ENCODE results near the gene CHCHD4.
"Not testable (repeated sequence)": the region's sequence is repeated elsewhere in the genome, so short reads cannot be mapped to it uniquely, and the experiment has no call there.

The CHCHD4 gene

DNA sequence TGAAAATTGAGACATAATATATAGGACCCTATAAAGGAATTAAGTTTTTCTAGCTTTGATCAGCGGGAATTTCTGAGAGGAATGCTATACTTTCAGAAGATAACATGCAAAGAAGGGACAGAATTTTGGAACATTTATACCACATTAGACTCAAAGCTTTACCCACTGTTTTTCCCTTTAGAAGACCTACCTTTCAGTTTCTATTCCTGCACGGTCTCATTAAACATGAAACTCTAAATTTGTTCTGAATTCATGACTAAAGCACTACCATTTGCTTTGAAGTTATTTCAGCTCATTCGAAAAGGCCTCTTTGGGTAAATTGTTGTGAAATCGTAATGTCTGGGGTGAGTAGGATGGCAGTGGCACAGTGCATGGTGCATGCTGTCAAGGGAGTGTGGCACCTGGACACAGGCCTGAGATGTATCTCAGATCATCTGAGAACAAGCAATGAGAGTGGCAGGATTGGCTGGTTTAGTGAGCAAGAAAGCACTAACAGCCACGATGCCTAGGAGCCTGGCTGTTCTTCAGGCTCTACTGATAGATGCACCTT, 42.5 kb downstream of the CHCHD4 start:
- no peak overlapping the region for H3K4me3 ChIP-seq (ENCODE audit: low read depth, low read length)
- DNase-seq (ENCODE audit: low read depth) = no peak

- no peak overlapping the region for H3K4me3 ChIP-seq (ENCODE audit: low read depth, low read length)
- no peak for DNase-seq (ENCODE audit: low read depth)
Observed at GRCh38 chr3:14077310-14077709, 47.4 kb downstream of the CHCHD4 start.

DNA sequence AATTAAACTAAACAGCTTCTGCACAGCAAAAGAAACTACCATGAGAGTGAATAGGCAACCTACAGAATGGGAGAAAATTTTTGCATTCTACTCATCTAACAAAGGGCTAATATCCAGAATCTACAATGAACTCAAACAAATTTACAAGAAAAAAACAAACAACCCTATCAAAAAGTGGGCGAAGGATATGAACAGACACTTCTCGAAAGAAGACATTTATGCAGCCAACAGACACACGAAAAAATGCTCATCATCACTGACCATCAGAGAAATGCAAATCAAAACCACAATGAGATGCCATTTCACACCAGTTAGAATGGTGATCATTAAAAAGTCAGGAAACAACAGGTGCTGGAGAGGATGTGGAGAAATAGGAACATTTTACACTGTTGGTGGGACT, 49.4 kb downstream of the CHCHD4 start:
- H3K4me3 ChIP-seq (ENCODE audit: low read depth, low read length); DNase-seq (ENCODE audit: low read depth): not testable (repeated sequence)

GRCh38 chr3:14064910-14065309, 59.8 kb downstream of the CHCHD4 start:
- no peak for DNase-seq (ENCODE audit: low read depth)
- H3K4me3 ChIP-seq (ENCODE audit: low read depth, low read length) = no peak overlapping the region

- H3K4me3 ChIP-seq (ENCODE audit: low read depth, low read length) = no peak overlapping the region
- no peak for DNase-seq (ENCODE audit: low read depth)
Observed at GRCh38 chr3:14063152-14063551, 61.5 kb downstream of the CHCHD4 start.
